Measurements from ENCODE around the gene GRM2. TPM values are rescaled to one million over a fixed set of nuclear protein-coding genes. Genes with fewer than 3 reads are reported as not detected.

The GRM2 gene
- under 1 TPM; 0.14 to 0.24 TPM for total RNA-seq
- long read RNA-seq, donor 1, result 0 reads
- long read RNA-seq, donor 2, result 0 reads

DNA sequence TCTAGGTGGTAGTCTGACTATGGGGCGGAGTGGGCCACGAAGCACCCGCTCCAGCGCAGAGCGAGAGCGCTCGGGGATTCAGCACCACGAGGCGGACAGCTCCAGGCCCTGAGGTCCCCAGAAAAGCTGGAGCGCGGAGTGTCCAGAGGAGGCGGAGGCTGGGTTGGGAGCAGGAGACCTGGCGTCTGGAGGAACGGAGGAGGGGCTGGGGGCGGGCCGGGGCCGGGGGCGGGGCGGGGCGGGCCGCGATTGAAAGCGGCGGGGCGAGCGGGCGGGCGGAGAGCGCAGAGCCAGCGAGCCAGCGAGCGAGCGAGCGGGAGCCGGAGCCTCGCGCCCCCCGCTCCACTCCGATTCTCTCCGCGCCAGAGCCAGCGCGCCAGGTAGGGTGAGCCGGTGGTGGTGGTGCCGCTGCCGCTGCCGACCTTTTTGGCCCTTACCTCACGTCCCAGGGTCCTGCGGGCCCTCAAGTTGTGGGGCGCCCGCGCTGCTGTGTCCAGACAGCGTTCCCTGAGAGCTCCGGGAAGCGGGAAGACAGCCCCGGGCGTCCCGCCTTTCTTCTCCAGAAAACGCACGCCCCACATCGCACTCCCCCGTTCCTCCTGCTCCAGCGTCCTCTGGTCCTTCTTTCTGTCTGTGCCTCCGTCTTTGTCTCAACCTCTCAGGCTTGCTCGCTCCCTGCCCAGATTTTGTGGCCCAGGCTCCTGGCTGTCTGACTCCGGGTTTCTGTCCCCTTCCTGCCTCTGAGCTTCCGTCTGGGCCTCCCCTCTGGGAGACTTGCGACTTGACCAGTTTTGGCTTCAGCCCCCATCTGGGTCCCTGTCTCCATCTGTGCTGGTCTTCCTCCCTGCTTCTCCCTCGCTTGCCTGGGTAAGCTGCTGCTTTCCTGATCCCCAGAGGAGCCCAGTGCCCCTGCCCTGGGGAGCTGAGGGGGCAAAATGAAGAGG, at the start of gene GRM2:
Gene GRM2 (plus strand): TSS at position 281 of the 944 bp plus-strand sequence. CDS start 1,916 bp downstream, outside the sequence.
- intact Hi-C loops (cut with DNase I), result no loop called here
- peak; percentile 93 for DNase-seq (ENCODE audit: low spot score)

GRCh38 chr3:51657234-51657633, 49.6 kb upstream of the GRM2 start:
- intact Hi-C loops (cut with DNase I), result no loop called here
- DNase-seq (ENCODE audit: low spot score), result no peak

GRCh38 chr3:51659942-51660341, 46.9 kb upstream of the GRM2 start:
- no peak for DNase-seq (ENCODE audit: low spot score)
- intact Hi-C loops (cut with DNase I), result no loop called here

- no peak for DNase-seq (ENCODE audit: low spot score)
Measured at GRCh38 chr3:51662456-51662855, 44.4 kb upstream of the GRM2 start.

DNA sequence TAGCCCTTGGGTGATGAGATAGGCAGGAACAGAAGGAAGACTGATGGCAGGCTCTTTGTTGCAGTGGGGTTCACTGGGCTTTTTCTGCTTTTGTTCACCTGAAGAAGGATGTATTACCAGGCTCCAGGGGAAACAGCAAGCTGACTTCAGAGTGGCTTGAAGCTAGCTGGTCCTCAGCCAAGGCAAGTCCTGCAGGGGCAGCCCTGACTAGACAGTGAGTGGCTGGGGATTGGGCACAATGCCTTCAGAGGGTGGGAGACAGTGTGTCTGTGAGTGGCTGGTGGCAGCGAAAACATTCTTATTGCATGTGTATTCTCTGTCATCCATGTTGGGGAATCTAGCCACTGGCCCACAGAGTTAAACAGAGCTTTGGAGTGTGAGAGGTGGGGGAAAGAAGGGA, 38.1 kb upstream of the GRM2 start:
- intact Hi-C loops (cut with DNase I), result loop anchor here (5.0 kb wide), 1 partner anchor 166 kb away; the partner anchor contains the start of gene DCAF1 (in 2 of the 2)
- DNase-seq (ENCODE audit: low spot score), result no peak

More at GRCh38 chr3:51662456-51662855, 44.4 kb upstream of the GRM2 start:
- intact Hi-C loops (cut with DNase I), result no loop called here

DNA sequence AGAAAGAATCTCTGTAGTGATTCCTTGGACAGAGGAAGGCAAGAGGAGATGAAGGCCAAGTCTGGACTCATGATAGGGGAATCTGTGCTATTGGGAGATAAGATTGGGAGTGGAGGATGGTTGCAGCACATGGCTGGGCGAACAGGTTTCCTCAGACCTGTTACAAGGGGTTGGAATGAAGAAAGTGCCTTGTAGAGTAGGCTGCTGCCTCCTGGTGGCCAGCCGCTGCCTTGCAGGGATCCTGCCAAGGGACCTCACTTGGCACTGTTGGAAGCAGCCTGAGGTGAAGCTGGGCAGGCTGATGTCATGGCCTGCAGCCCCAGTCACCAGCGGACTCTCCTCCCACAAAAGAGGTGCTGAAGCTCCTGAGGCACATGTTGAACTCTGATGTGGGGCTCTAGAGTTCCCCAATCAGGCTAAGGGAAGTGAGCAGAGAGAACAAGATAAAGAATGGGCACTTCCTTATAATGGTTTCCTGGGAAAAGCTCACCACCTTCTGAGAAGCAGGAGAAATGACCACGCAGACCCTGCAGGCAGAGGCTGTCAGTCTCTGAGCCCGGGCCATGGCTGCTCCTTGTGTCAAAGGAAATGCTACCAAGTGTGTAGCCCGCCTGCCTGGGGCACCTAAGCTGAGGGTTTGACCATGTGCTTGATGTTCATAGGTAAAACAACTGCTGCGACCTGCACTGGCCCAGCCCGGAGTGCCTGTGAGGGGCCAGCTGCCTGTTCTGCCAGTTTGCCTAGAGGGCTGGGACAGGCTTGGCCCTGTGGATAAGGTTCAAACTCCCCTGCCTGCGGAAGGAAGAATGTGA, 37.4 kb upstream of the GRM2 start:
- DNase-seq (ENCODE audit: low spot score), result peak; percentile 94
- intact Hi-C loops (cut with DNase I), result loop anchor here (5.0 kb wide), 1 partner anchor 167 kb away; the partner anchor contains the start of gene DCAF1 (in 2 of the 2)

DNA sequence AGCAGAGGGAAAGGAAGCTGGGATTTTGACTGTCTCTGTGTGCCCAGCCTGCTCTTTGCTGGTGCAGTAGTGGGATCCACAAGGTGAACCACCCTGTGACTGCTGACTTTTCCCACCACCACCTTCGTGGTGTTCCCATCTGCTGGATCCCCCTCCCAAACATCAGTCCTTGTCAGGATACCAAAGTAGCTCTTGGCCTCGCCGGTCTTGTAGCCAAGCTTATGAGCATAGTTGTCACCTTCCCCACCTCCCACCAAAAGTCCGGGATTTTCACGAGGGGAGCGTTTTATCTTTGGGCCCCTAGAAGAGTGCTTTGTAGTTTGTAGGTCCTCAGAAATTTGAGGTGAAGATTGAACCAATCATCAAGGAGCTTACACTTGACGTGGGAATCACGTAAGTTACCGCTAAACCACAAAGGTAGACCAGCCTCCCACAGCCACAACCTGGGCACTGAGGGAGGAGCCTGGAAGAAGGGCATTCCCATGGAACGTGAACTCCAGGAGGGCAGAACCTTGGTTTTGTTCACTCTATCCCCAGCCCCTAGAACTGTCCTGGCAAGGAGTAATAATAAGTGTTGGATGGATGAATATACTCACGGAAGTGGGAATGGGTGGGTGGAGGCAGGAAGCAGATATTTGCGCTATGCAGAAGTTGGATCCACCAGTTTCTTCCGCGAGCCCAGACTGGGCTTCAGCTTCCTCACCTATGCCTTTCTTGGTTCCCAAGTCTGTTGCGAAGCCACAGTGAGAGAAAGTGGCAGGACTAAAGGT, 36.6 kb upstream of the GRM2 start:
- intact Hi-C loops (cut with DNase I), result no loop called here
- no peak for DNase-seq (ENCODE audit: low spot score)

- intact Hi-C loops (cut with DNase I), result no loop called here
Measured at GRCh38 chr3:51670823-51671733, 35.8 kb upstream of the GRM2 start, which contains the start of gene TEX264. Gene TEX264, plus strand, starts transcription at chr3:51671252. Its CDS starts 3,053 bp downstream, at chr3:51674305.

GRCh38 chr3:51671734-51672475, 35.0 kb upstream of the GRM2 start:
- DNase-seq (ENCODE audit: low spot score), result peak; percentile 89
- intact Hi-C loops (cut with DNase I), result no loop called here

More at GRCh38 chr3:51670823-51671733, 35.8 kb upstream of the GRM2 start, which contains the start of gene TEX264:
- peak; percentile 97 for DNase-seq (ENCODE audit: low spot score)

DNA sequence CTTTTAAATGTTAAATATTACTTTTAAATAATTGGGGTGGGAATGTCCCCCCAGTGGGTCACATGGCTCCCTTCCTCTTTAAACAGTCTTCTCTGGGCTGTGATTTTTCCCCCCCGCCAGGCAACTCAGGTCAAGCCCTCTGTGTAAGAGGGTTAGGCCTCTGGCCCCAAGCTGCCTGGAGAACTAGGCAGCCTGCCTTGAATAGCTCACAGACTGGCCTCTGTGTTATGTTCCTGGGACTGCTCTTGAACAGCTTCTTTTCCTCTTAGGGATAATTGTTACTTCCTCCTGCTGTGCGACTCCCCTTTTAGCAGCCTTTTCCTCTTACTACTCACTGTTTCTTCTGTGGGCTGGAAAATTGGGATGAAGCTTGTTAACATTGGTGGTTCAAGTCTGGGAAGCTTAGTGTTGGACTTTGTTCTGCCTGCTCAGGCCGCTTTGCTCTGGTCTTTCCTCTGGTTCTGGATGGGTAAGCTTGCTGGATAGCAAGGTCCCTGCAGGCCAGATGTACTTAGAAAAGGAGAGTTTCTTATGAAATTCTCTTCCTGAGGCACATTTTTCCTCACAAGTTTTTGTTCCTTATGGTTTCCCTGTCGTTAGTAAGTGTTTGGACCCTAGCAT, 33.6 kb upstream of the GRM2 start:
- intact Hi-C loops (cut with DNase I), result no loop called here
- DNase-seq (ENCODE audit: low spot score), result no peak

GRCh38 chr3:51673802-51674654, 32.8 kb upstream of the GRM2 start:
- no peak for DNase-seq (ENCODE audit: low spot score)
- intact Hi-C loops (cut with DNase I), result no loop called here

GRCh38 chr3:51675201-51675611, 31.7 kb upstream of the GRM2 start:
- intact Hi-C loops (cut with DNase I), result no loop called here

GRCh38 chr3:51676102-51676640, 30.7 kb upstream of the GRM2 start:
- intact Hi-C loops (cut with DNase I), result no loop called here

More at GRCh38 chr3:51675201-51675611, 31.7 kb upstream of the GRM2 start:
- DNase-seq (ENCODE audit: low spot score), result no peak

GRCh38 chr3:51677358-51677757, 29.5 kb upstream of the GRM2 start:
- intact Hi-C loops (cut with DNase I), result no loop called here
- DNase-seq (ENCODE audit: low spot score), result no peak

More at GRCh38 chr3:51676102-51676640, 30.7 kb upstream of the GRM2 start:
- no peak for DNase-seq (ENCODE audit: low spot score)

DNA sequence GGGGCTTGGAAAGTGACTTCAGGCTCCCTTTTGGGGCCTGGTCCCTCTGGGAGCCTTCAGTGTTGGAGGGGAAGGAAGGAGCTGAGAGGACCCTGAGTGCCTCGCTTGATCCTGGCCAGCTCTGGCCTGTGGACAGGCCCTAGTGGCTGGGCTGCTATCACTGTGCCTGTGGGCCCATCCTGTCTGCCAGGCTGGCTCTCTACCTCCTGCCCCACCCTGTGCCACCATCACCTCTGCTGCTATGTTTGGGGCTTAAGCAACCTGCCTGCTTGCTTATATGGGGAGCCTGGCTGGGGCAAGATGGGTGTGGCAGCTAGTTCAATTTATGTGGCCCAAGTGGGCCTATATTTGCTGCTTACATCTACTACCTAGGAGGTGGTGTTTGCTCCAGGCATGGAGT, 28.7 kb upstream of the GRM2 start:
- intact Hi-C loops (cut with DNase I), result no loop called here
- no peak for DNase-seq (ENCODE audit: low spot score)

DNA sequence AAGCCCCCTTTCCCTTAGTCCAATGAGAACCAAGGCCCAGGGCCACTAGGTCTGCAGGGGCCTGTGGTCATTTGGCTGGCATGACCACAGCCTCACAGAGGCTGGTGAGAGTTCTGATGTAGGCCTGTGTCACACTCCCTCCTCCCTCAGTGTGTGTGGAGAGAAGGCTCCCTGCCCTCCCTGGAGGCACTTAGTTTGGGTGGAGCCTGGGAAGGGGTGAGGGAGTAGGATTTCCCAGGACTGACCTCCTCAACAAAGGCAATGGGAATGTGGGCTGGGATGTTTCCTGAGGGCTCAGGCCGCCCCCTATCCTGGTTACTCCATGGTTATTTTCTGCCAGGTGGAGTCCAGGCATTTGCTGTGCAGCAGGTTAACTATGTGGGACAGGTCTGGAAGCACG, 28.2 kb upstream of the GRM2 start:
- intact Hi-C loops (cut with DNase I), result no loop called here
- DNase-seq (ENCODE audit: low spot score), result no peak

All from posterior vena cava (tissue), 2 donors.